Panc1 (cell line): ENCODE data around the gene KRT25.

Experiments
- TCF7L2 ChIP-seq: IDR thresholded peaks from 2 replicates; pipeline ENCODE4 v1.6.1; 2011; ENCODE audit warnings: mild to moderate bottlenecking, low read depth, low read length, inconsistent platforms
- TF ChIP-seq, protein P1 (sequence below): fragments of 450-650 bp; IDR thresholded peaks from 2 replicates; pipeline ENCODE4 v1.5.1; 2017; ENCODE audit warnings: mild to moderate bottlenecking

DNA sequence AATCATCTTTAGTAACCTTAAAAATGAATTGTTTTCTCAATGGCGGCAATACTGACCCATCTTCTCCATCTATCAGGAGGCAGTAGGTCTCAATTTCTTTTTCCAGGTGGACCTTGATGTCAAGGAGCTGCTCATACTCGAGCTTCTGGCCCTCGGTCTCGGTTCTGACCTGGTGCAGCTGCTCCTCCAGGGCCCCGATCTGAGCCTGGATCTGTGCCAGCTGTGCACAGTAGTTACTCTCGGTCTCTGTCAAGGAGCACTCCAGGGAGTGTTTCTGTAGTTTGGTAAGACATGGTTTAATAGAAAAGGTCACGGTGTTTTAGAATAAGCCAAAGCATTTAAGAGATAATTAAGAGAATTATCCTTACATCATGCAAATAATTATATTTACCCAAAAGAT lies 22.3 kb upstream of the KRT25 start:
- TF ChIP-seq, protein P1, sequence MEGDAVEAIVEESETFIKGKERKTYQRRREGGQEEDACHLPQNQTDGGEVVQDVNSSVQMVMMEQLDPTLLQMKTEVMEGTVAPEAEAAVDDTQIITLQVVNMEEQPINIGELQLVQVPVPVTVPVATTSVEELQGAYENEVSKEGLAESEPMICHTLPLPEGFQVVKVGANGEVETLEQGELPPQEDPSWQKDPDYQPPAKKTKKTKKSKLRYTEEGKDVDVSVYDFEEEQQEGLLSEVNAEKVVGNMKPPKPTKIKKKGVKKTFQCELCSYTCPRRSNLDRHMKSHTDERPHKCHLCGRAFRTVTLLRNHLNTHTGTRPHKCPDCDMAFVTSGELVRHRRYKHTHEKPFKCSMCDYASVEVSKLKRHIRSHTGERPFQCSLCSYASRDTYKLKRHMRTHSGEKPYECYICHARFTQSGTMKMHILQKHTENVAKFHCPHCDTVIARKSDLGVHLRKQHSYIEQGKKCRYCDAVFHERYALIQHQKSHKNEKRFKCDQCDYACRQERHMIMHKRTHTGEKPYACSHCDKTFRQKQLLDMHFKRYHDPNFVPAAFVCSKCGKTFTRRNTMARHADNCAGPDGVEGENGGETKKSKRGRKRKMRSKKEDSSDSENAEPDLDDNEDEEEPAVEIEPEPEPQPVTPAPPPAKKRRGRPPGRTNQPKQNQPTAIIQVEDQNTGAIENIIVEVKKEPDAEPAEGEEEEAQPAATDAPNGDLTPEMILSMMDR = no peak
- no peak for TF ChIP-seq TCF7L2
